HG02678 (cell line): ENCODE results near the gene FXYD7.
"Not testable (repeated sequence)": the region's sequence is repeated elsewhere in the genome, so short reads cannot be mapped to it uniquely, and the experiment has no call there.

Experiments
- ATAC-seq: cut with Tn5 transposase; IDR thresholded peaks from one replicate; pipeline ENCODE4 v1.9.1; 2021; ENCODE audit warnings: mild to moderate bottlenecking, moderate library complexity; ENCODE audit not compliant: unreplicated experiment

FXYD7 gene

GRCh38 chr19:35143231-35143715 lies at the start of gene FXYD7:
TSS of gene FXYD7 (plus strand) at chr19:35143255. CDS start at chr19:35143334, 79 bp downstream.
- no peak for ATAC-seq

GRCh38 chr19:35093430-35093829 lies 49.6 kb upstream of the FXYD7 start:
- ATAC-seq, result no peak

- no peak for ATAC-seq
Observed at GRCh38 chr19:35093941-35094647, 49.0 kb upstream of the FXYD7 start.

- no peak for ATAC-seq
Observed at GRCh38 chr19:35094656-35095055, 48.4 kb upstream of the FXYD7 start.

- ATAC-seq, result no peak
Observed at GRCh38 chr19:35095667-35096368, 47.2 kb upstream of the FXYD7 start.

- no peak for ATAC-seq
Observed at GRCh38 chr19:35098413-35099049, 44.5 kb upstream of the FXYD7 start.

- ATAC-seq, result no peak
Observed at GRCh38 chr19:35099155-35099896, 43.7 kb upstream of the FXYD7 start.

- ATAC-seq, result no peak
Observed at GRCh38 chr19:35099897-35100275, 43.2 kb upstream of the FXYD7 start.

GRCh38 chr19:35100588-35101533 lies 42.2 kb upstream of the FXYD7 start:
- ATAC-seq, result no peak

- ATAC-seq, result not testable (repeated sequence)
Observed at GRCh38 chr19:35101949-35102348, 41.1 kb upstream of the FXYD7 start.

GRCh38 chr19:35103614-35104013 lies 39.4 kb upstream of the FXYD7 start:
- ATAC-seq, result not testable (repeated sequence)

GRCh38 chr19:35104361-35104760 lies 38.7 kb upstream of the FXYD7 start:
- ATAC-seq, result no peak

GRCh38 chr19:35105047-35105410 lies 38.0 kb upstream of the FXYD7 start:
- ATAC-seq, result no peak

- ATAC-seq, result no peak
Observed at GRCh38 chr19:35105411-35106290, 37.4 kb upstream of the FXYD7 start.

GRCh38 chr19:35106291-35106583 lies 36.8 kb upstream of the FXYD7 start:
- no peak for ATAC-seq

GRCh38 chr19:35106898-35107541 lies 36.0 kb upstream of the FXYD7 start:
- no peak for ATAC-seq

- no peak for ATAC-seq
Observed at GRCh38 chr19:35107545-35107944, 35.5 kb upstream of the FXYD7 start.

GRCh38 chr19:35108730-35109129 lies 34.3 kb upstream of the FXYD7 start:
- no peak for ATAC-seq
